Rectal smooth muscle tissue (tissue), 1 donor: ENCODE data around the gene NAV2.

Source experiments
- H3K27ac ChIP-seq: one replicate; pipeline ENCODE4 v1.7.0; 2013; ENCODE audit warnings: low read depth, low read length, inconsistent platforms
- H3K27me3 ChIP-seq: one replicate; pipeline ENCODE4 v1.7.0; 2013; ENCODE audit warnings: low read length; ENCODE audit not compliant: control insufficient read depth, insufficient read depth
- H3K36me3 ChIP-seq: one replicate; pipeline ENCODE4 v1.7.0; 2013; ENCODE audit warnings: low read length; ENCODE audit not compliant: control insufficient read depth, insufficient read depth
- H3K4me1 ChIP-seq: one replicate; pipeline ENCODE4 v1.7.0; 2013; ENCODE audit warnings: low read length; ENCODE audit not compliant: control insufficient read depth, insufficient read depth
- H3K4me3 ChIP-seq: one replicate; pipeline ENCODE4 v1.7.0; 2013; ENCODE audit warnings: low read length
- H3K9ac ChIP-seq: one replicate; pipeline ENCODE4 v1.7.0; 2013; ENCODE audit warnings: low read length

Gene NAV2

GRCh38 chr11:19728436-19728835, 15.8 kb downstream of the NAV2 start:
- Histone ChIP-seq H3K4me3 (no peak overlapping the region), H3K4me1 (peaks cover 27% of the 10 kb centered on the region), H3K27me3 (no peaks in the 10 kb centered on the region), H3K27ac (no peak overlapping the region), H3K36me3 (no peaks in the 10 kb centered on the region), H3K9ac (no peak overlapping the region)

GRCh38 chr11:19729141-19729540, 16.5 kb downstream of the NAV2 start:
- Histone ChIP-seq H3K27ac (no peak overlapping the region), H3K4me1 (peaks cover 20% of the 10 kb centered on the region)

GRCh38 chr11:19730373-19730772, 17.7 kb downstream of the NAV2 start:
- H3K27ac ChIP-seq: peak overlapping the region; percentile 62
- no peak overlapping the region for H3K4me3 ChIP-seq
- H3K27me3 ChIP-seq: no peaks in the 10 kb centered on the region
- peaks cover 28% of the 10 kb centered on the region for H3K4me1 ChIP-seq
- H3K9ac ChIP-seq: no peak overlapping the region
- H3K36me3 ChIP-seq: no peaks in the 10 kb centered on the region

More at GRCh38 chr11:19729141-19729540, 16.5 kb downstream of the NAV2 start:
- H3K27me3 ChIP-seq: no peaks in the 10 kb centered on the region
- no peak overlapping the region for H3K9ac ChIP-seq
- H3K4me3 ChIP-seq: no peak overlapping the region
- no peaks in the 10 kb centered on the region for H3K36me3 ChIP-seq

GRCh38 chr11:19734171-19734570, 21.5 kb downstream of the NAV2 start:
- peaks cover 37% of the 10 kb centered on the region for H3K4me1 ChIP-seq
- H3K27me3 ChIP-seq: no peaks in the 10 kb centered on the region
- H3K4me3 ChIP-seq: peak overlapping the region; percentile 5
- H3K9ac ChIP-seq: no peak overlapping the region
- H3K27ac ChIP-seq: peak overlapping the region; percentile 78
- H3K36me3 ChIP-seq: no peaks in the 10 kb centered on the region

- peak overlapping the region; percentile 78 for H3K27ac ChIP-seq
- no peak overlapping the region for H3K4me3 ChIP-seq
- H3K9ac ChIP-seq: no peak overlapping the region
- H3K4me1 ChIP-seq: peaks cover 36% of the 10 kb centered on the region
- no peaks in the 10 kb centered on the region for H3K36me3 ChIP-seq
- no peaks in the 10 kb centered on the region for H3K27me3 ChIP-seq
Measured at GRCh38 chr11:19735157-19735908, 22.7 kb downstream of the NAV2 start.

- H3K9ac ChIP-seq: no peak overlapping the region
- peaks cover 32% of the 10 kb centered on the region for H3K4me1 ChIP-seq
- H3K4me3 ChIP-seq: no peak overlapping the region
- no peaks in the 10 kb centered on the region for H3K27me3 ChIP-seq
- peak overlapping the region; percentile 78 for H3K27ac ChIP-seq
- no peaks in the 10 kb centered on the region for H3K36me3 ChIP-seq
Measured at GRCh38 chr11:19735909-19736498, 23.4 kb downstream of the NAV2 start.

- no peaks in the 10 kb centered on the region for H3K27me3 ChIP-seq
- H3K36me3 ChIP-seq: no peaks in the 10 kb centered on the region
- peak overlapping the region; percentile 78 for H3K27ac ChIP-seq
- H3K9ac ChIP-seq: no peak overlapping the region
- peaks cover 32% of the 10 kb centered on the region for H3K4me1 ChIP-seq
- no peak overlapping the region for H3K4me3 ChIP-seq
Measured at GRCh38 chr11:19736831-19737230, 24.2 kb downstream of the NAV2 start.

- Histone ChIP-seq H3K4me3 (no peak overlapping the region), H3K9ac (no peak overlapping the region), H3K27ac (peak overlapping the region; percentile 78), H3K4me1 (peaks cover 32% of the 10 kb centered on the region), H3K36me3 (no peaks in the 10 kb centered on the region), H3K27me3 (no peaks in the 10 kb centered on the region)
Measured at GRCh38 chr11:19737575-19737974, 24.9 kb downstream of the NAV2 start.

GRCh38 chr11:19738124-19738523, 25.5 kb downstream of the NAV2 start:
- H3K9ac ChIP-seq: no peak overlapping the region
- no peaks in the 10 kb centered on the region for H3K27me3 ChIP-seq
- H3K36me3 ChIP-seq: no peaks in the 10 kb centered on the region
- no peak overlapping the region for H3K4me3 ChIP-seq
- H3K4me1 ChIP-seq: peaks cover 32% of the 10 kb centered on the region
- H3K27ac ChIP-seq: peak overlapping the region; percentile 26

- peak overlapping the region; percentile 58 for H3K27ac ChIP-seq
- H3K9ac ChIP-seq: no peak overlapping the region
- no peaks in the 10 kb centered on the region for H3K27me3 ChIP-seq
- no peaks in the 10 kb centered on the region for H3K36me3 ChIP-seq
- H3K4me3 ChIP-seq: no peak overlapping the region
- peaks cover 29% of the 10 kb centered on the region for H3K4me1 ChIP-seq
Measured at GRCh38 chr11:19739872-19740271, 27.2 kb downstream of the NAV2 start.

GRCh38 chr11:19740586-19740985, 27.9 kb downstream of the NAV2 start:
- Histone ChIP-seq H3K9ac (no peak overlapping the region), H3K27ac (peak overlapping the region; percentile 26), H3K36me3 (no peaks in the 10 kb centered on the region), H3K4me3 (no peak overlapping the region), H3K4me1 (peaks cover 22% of the 10 kb centered on the region), H3K27me3 (no peaks in the 10 kb centered on the region)

GRCh38 chr11:19742588-19743292, 30.1 kb downstream of the NAV2 start:
- Histone ChIP-seq H3K36me3 (no peaks in the 10 kb centered on the region), H3K27me3 (no peaks in the 10 kb centered on the region), H3K9ac (no peak overlapping the region), H3K4me1 (peaks cover 10% of the 10 kb centered on the region), H3K4me3 (no peak overlapping the region), H3K27ac (no peak overlapping the region)
